ENCODE results near the gene COPS2.
A peak's percentile ranks its signal among the peaks of the same experiment; 100 is the strongest.
"Not testable (repeated sequence)": the region's sequence is repeated elsewhere in the genome, so short reads cannot be mapped to it uniquely, and the experiment has no call there.

COPS2 gene

GRCh38 chr15:49103002-49103401 lies 52.4 kb downstream of the COPS2 start:
- DNase-seq, result peak; percentile 14

DNA sequence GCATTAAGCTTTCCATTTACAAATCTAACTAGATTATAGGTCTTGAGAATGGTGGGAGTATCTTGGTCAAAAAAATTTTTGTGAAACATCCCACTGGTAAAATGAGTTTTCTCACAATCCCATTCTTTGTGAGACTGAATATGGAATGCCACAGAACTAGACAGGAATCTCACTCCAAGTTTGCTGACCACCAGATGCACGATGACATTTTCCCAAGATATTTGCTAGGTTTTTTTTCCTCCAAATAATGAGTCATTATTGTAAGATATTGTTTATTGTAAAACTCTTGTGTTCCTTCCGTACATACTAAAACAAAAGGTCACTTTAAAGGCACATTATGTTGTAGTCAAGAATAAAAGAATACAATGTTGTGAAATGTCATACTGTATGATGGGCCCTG lies 53.9 kb downstream of the COPS2 start:
- DNase-seq, result peak; percentile 21

DNA sequence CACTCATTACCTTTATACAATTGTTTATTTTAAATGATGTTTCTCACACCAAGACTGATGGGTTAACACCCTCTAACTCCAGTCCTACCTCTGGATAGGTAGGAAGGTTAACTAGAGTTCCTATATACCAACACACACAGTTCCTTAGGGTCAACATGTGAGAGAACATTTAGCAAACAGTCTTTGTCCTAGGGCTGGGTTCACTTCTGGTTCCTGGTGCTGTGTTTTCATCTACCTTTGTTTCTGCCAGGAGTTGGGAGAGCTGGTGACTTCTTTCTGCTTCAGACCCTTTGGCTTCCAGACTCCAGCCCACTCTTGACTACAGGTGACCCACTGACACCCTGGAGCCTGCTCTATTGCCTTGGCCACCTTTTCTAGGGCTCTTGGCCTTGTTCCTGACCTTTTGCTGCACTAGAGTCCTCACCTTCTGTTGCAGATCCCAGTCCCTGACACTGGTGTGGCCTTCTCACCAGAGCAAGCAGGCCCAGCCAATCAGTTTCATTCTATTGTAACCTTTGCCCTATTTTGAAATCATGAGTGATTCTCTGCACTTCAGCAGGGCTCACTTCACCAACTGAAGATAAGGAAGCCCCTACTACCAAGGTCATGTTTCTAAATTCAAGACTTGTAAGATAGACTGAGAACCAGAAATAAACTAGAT lies 59.2 kb downstream of the COPS2 start:
- no peak for DNase-seq

GRCh38 chr15:49094923-49095322 lies 60.5 kb downstream of the COPS2 start:
- DNase-seq, result peak; percentile 8

- DNase-seq, result no peak
Observed at GRCh38 chr15:49093252-49094105, 61.9 kb downstream of the COPS2 start.

DNA sequence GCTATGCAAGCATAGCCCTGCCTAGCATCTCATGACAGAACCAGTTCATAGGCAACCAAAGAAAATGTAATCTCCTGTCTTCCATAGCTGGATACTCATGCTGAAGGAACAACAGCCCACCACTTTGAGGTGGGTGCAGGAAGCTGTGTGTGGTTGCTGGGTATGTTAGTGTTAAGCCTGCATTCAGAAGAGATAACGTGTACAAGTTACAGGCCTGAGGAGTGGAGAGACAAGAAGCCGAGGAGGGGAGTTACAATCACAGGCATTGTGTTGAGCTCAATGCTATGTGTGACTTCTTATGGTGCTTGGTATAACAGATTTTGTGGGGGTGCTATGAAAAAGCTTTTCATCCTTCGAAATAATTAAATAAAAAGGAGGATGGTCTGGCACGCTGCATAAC lies 66.4 kb downstream of the COPS2 start:
- DNase-seq, result no peak

DNA sequence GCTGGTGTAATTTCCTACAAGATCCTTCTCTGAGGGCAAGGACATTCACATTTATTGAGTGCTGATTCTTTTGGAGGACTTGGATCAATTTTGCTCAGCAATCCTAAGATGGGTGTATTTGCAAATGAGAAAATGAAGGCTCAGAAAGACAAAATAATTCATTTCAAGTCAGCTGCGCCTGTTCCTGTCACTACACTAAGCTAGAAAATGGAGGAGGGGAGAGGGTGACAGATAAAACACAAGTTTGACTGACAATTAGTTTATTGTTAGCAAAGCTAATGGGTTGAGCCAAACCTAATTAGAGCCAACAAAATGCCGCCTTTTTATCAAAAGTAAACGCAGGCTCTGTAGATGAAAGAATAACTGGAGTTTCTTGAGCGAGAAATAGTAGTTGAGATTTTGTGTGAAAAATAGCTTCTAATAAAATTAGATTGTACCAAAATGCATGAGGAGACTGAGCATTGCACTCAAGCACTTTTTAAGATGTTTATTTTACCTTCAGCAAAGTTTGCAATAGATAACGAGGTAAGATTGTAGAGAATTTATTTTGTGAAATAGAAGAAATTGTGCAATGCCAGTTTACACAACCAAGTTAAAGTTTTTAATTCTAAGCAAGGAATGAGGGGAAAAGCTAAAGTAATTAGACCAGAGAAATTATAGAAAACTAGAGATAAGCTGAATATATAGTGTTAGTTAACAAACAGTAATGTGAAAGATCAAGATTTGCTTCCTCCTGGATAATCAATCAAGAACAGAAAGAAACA lies 69.5 kb downstream of the COPS2 start:
- no peak for DNase-seq

GRCh38 chr15:49084285-49084570 lies 71.2 kb downstream of the COPS2 start:
- DNase-seq, result no peak

- DNase-seq, result peak; percentile 78
Observed at GRCh38 chr15:49083401-49084284, 71.8 kb downstream of the COPS2 start.

- DNase-seq, result peak; percentile 86
Observed at GRCh38 chr15:49082960-49083359, 72.4 kb downstream of the COPS2 start.

- DNase-seq, result no peak
Observed at GRCh38 chr15:49079340-49080039, 75.9 kb downstream of the COPS2 start.

DNA sequence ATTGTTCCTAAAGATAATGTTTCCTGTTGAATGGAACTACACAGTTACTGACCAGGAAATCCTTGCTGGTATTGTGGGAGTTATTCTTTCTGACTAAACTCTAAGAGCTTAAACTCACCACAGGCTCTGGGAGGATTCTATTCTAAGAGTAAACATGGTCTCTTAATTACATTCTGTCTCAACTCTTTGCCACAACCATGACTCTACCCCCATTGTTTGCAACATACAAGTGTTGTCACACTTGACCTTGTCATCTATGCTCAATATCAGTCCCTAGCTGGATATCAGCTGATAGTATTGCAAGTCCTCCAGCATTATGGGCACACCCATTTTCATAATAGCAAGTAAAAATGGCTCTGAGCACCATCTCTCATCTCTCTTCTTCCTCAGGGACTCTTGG lies 79.5 kb downstream of the COPS2 start:
- DNase-seq, result no peak

DNA sequence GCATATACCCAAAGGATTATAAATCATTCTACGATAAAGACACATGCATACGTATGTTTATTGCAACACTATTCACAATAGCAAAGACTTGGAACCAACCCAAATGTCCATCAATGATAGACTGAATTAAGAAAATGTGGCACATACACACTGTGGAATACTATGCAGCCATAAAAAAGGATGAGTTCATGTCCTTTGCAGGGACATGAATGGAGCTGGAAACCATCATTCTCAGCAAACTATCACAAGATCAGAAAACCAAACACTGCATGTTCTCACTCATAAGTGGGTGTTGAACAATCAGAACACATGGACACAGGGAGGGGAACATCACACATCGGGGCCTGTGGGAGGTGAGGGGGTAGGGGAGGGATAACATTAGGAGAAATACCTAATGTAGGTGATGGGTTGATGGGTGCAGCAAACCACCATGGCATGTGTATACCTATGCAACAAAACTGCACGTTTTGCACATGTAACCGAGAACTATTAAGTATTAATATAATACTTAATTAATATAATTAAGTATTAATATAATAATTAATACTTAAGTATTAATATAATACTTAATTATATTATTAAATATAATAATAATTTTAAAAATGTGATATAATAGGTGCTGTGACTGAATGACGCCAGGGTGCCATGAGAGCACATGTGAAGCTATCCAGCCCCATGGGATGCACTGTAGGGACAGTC lies 80.7 kb downstream of the COPS2 start:
- DNase-seq, result not testable (repeated sequence)
